OCI-LY1 (cell line): ENCODE data around the gene CHMP5.

Source experiments
- CTCF ChIP-seq: fragments of 200-600 bp; sonication (generic), shearing (Covaris generic); IDR thresholded peaks from 2 replicates; pipeline ENCODE4 v1.5.1; 2017; ENCODE audit warnings: mild to moderate bottlenecking, antibody characterized with exemption, low read length, moderate library complexity, mixed read lengths
- EZH2 ChIP-seq: fragments of 200-600 bp; sonication (generic), shearing (Covaris generic); IDR thresholded peaks from 2 replicates; pipeline ENCODE4 v1.8.0; 2017; ENCODE audit warnings: borderline replicate concordance, mixed run types, mild to moderate bottlenecking, antibody characterized with exemption, low read length, moderate library complexity, mixed read lengths

- TF ChIP-seq CTCF (no peak), EZH2 (no peak)
Measured at GRCh38 chr9:33254211-33254610, 10.6 kb upstream of the CHMP5 start.
